Activated CD4-positive, alpha-beta T cell treated with anti-CD3 and anti-CD28 coated beads, Interleukin-10, Interleukin-2, amounts not matched to agents 100 ng/mL and 50 ng/mL, durations not matched to agents 16 hours and 8 hours (primary cell): ENCODE data around the gene DEAF1.
"Not testable (repeated sequence)": the region's sequence is repeated elsewhere in the genome, so short reads cannot be mapped to it uniquely, and the experiment has no call there.

ENCODE experiments used
- DNase-seq: peaks from one replicate; pipeline ENCODE4 v3.0.0-alpha.2; 2020

The DEAF1 gene

GRCh38 chr11:678297-678696 lies 16.7 kb downstream of the DEAF1 start:
- DNase-seq: no peak

- no peak for DNase-seq
These were observed 20.6 kb downstream of the DEAF1 start for GRCh38 chr11:674406-674805.

GRCh38 chr11:673866-674265 lies 21.2 kb downstream of the DEAF1 start:
- DNase-seq: no peak

GRCh38 chr11:665704-666281 lies 29.2 kb downstream of the DEAF1 start:
- no peak for DNase-seq

GRCh38 chr11:665062-665703 lies 29.8 kb downstream of the DEAF1 start:
- no peak for DNase-seq

GRCh38 chr11:662689-663274 lies 32.2 kb downstream of the DEAF1 start:
- peak; percentile 41 for DNase-seq

- DNase-seq: no peak
These were observed 34.2 kb downstream of the DEAF1 start for GRCh38 chr11:660681-661444.

GRCh38 chr11:660281-660680 lies 34.7 kb downstream of the DEAF1 start:
- DNase-seq: no peak

- DNase-seq: no peak
These were observed 35.4 kb downstream of the DEAF1 start for GRCh38 chr11:659532-660085.

GRCh38 chr11:657691-658126 lies 37.3 kb downstream of the DEAF1 start:
- no peak for DNase-seq

GRCh38 chr11:656866-657265 lies 38.2 kb downstream of the DEAF1 start:
- no peak for DNase-seq

GRCh38 chr11:656426-656825 lies 38.6 kb downstream of the DEAF1 start:
- DNase-seq: no peak

- no peak for DNase-seq
These were observed 39.8 kb downstream of the DEAF1 start for GRCh38 chr11:655036-655726.

- not testable (repeated sequence) for DNase-seq
These were observed 40.6 kb downstream of the DEAF1 start for GRCh38 chr11:654444-654843.

GRCh38 chr11:653837-654236 lies 41.2 kb downstream of the DEAF1 start:
- DNase-seq: no peak

GRCh38 chr11:653136-653535 lies 41.9 kb downstream of the DEAF1 start:
- DNase-seq: not testable (repeated sequence)

- DNase-seq: no peak
These were observed 44.5 kb downstream of the DEAF1 start for GRCh38 chr11:650482-650881.

GRCh38 chr11:647672-648158 lies 47.3 kb downstream of the DEAF1 start:
- not testable (repeated sequence) for DNase-seq

- no peak for DNase-seq
These were observed 48.8 kb downstream of the DEAF1 start for GRCh38 chr11:646214-646613.

- DNase-seq: peak; percentile 35
These were observed 49.5 kb downstream of the DEAF1 start for GRCh38 chr11:645536-645935.

GRCh38 chr11:643849-644738 lies 50.9 kb downstream of the DEAF1 start:
- no peak for DNase-seq

GRCh38 chr11:643366-643765 lies 51.7 kb downstream of the DEAF1 start:
- no peak for DNase-seq
